Measurements from ENCODE around the gene CEND1.

Gene CEND1

DNA sequence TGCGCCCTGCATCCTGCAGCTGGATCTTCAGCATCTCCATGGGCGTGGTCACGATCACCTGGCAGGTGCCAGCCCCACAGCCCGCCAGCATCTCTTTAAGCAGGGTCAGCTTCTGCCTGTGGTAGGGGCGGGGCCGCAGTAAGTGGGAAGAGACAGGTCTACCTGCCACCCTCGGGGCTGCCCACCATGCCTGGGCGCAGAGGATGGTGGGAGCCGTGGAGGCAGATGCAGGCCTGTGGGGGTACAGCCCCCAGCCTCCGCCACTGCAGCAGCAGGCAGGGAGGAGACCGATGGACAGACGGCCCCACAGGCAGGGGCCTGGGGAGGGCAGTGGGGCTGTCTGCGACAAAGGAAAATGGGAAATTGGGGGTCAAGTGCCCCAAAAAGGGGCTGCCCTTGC lies 3.0 kb upstream of the CEND1 start:
- DNase-seq (no peak), ATAC-seq (ENCODE audit: insufficient read depth, low read depth) (no peak)
- Histone ChIP-seq H2AFZ (ENCODE audit: low read depth, low read length) (no peak overlapping the region), H3K79me2 (ENCODE audit: insufficient read depth, low read length) (peaks cover 20% of the 10 kb centered on the region), H3K36me3 (ENCODE audit: insufficient read depth, low read length) (peaks cover 29% of the 10 kb centered on the region), H3K4me1 (ENCODE audit: insufficient read depth, low read length) (peaks cover 31% of the 10 kb centered on the region), H3K4me2 (ENCODE audit: insufficient read depth, low read length) (no peak overlapping the region), H3K27ac (ENCODE audit: low read length) (no peak overlapping the region), H3K9ac (ENCODE audit: low read depth, low read length) (no peak overlapping the region), H3K9me3 (ENCODE audit: insufficient read depth, low read length, severe bottlenecking) (no peaks in the 10 kb centered on the region), H3K4me3 (ENCODE audit: low read depth in 1 of 2, low read length in 2 of 2) (no peak overlapping the region), H3K27me3 (ENCODE audit: insufficient read depth, low read length, poor library complexity) (no peaks in the 10 kb centered on the region), H4K20me1 (ENCODE audit: insufficient read depth, low read length) (peaks cover 39% of the 10 kb centered on the region)
- TF ChIP-seq EZH2 (IDR thresholded peaks at IDR 0.05; ENCODE audit: borderline replicate concordance, low read depth, low read length, severe bottlenecking): no peak
- TF ChIP-seq, protein P1, sequence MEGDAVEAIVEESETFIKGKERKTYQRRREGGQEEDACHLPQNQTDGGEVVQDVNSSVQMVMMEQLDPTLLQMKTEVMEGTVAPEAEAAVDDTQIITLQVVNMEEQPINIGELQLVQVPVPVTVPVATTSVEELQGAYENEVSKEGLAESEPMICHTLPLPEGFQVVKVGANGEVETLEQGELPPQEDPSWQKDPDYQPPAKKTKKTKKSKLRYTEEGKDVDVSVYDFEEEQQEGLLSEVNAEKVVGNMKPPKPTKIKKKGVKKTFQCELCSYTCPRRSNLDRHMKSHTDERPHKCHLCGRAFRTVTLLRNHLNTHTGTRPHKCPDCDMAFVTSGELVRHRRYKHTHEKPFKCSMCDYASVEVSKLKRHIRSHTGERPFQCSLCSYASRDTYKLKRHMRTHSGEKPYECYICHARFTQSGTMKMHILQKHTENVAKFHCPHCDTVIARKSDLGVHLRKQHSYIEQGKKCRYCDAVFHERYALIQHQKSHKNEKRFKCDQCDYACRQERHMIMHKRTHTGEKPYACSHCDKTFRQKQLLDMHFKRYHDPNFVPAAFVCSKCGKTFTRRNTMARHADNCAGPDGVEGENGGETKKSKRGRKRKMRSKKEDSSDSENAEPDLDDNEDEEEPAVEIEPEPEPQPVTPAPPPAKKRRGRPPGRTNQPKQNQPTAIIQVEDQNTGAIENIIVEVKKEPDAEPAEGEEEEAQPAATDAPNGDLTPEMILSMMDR (IDR thresholded peaks at IDR 0.05; ENCODE audit: borderline replicate concordance, extremely low read depth, low read length, poor library complexity, severe bottlenecking): no peak

DNA sequence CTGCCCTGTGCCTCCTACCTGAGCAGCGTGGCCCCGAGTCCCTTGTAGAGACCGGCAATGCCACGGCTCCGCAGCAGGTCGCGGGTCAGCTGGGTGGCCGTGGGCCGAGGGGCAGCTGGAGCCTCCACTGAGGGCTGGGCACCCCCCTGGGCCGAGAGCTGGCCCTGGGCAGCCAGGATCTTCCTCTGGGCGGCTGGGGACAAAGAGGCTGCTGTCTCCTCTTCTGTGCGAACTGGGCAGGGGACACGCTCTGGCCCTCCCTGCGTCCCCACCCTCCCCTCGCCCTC lies 2.6 kb upstream of the CEND1 start:
- no peak for ATAC-seq (ENCODE audit: insufficient read depth, low read depth)
- no peak for DNase-seq
- peaks cover 17% of the 10 kb centered on the region for H3K79me2 ChIP-seq (ENCODE audit: insufficient read depth, low read length)
- H3K9ac ChIP-seq (ENCODE audit: low read depth, low read length): no peak overlapping the region
- no peak overlapping the region for H2AFZ ChIP-seq (ENCODE audit: low read depth, low read length)
- no peaks in the 10 kb centered on the region for H3K27me3 ChIP-seq (ENCODE audit: insufficient read depth, low read length, poor library complexity)
- no peak overlapping the region for H3K27ac ChIP-seq (ENCODE audit: low read length)
- H3K4me3 ChIP-seq (ENCODE audit: low read depth in 1 of 2, low read length in 2 of 2): no peak overlapping the region
- no peak for TF ChIP-seq EZH2 (IDR thresholded peaks at IDR 0.05; ENCODE audit: borderline replicate concordance, low read depth, low read length, severe bottlenecking)
- TF ChIP-seq, protein P1 (IDR thresholded peaks at IDR 0.05; ENCODE audit: borderline replicate concordance, extremely low read depth, low read length, poor library complexity, severe bottlenecking): no peak
- H3K36me3 ChIP-seq (ENCODE audit: insufficient read depth, low read length): peaks cover 29% of the 10 kb centered on the region
- no peak overlapping the region for H3K4me2 ChIP-seq (ENCODE audit: insufficient read depth, low read length)
- H3K4me1 ChIP-seq (ENCODE audit: insufficient read depth, low read length): peaks cover 27% of the 10 kb centered on the region
- no peaks in the 10 kb centered on the region for H3K9me3 ChIP-seq (ENCODE audit: insufficient read depth, low read length, severe bottlenecking)
- H4K20me1 ChIP-seq (ENCODE audit: insufficient read depth, low read length): peaks cover 39% of the 10 kb centered on the region

- peaks cover 37% of the 10 kb centered on the region for H4K20me1 ChIP-seq (ENCODE audit: insufficient read depth, low read length)
- H3K27me3 ChIP-seq (ENCODE audit: insufficient read depth, low read length, poor library complexity): no peaks in the 10 kb centered on the region
- H3K4me3 ChIP-seq (ENCODE audit: low read depth in 1 of 2, low read length in 2 of 2): no peak overlapping the region
- H3K4me1 ChIP-seq (ENCODE audit: insufficient read depth, low read length): peaks cover 22% of the 10 kb centered on the region
- no peak overlapping the region for H3K9ac ChIP-seq (ENCODE audit: low read depth, low read length)
- H3K79me2 ChIP-seq (ENCODE audit: insufficient read depth, low read length): peaks cover 16% of the 10 kb centered on the region
- H3K27ac ChIP-seq (ENCODE audit: low read length): no peak overlapping the region
- DNase-seq (no peak), ATAC-seq (ENCODE audit: insufficient read depth, low read depth) (no peak)
- no peaks in the 10 kb centered on the region for H3K9me3 ChIP-seq (ENCODE audit: insufficient read depth, low read length, severe bottlenecking)
- H3K36me3 ChIP-seq (ENCODE audit: insufficient read depth, low read length): peaks cover 29% of the 10 kb centered on the region
- no peak overlapping the region for H2AFZ ChIP-seq (ENCODE audit: low read depth, low read length)
- TF ChIP-seq, protein P1 (IDR thresholded peaks at IDR 0.05; ENCODE audit: borderline replicate concordance, extremely low read depth, low read length, poor library complexity, severe bottlenecking): no peak
- TF ChIP-seq EZH2 (IDR thresholded peaks at IDR 0.05; ENCODE audit: borderline replicate concordance, low read depth, low read length, severe bottlenecking): no peak
- no peak overlapping the region for H3K4me2 ChIP-seq (ENCODE audit: insufficient read depth, low read length)
These were observed 2.0 kb upstream of the CEND1 start for GRCh38 chr11:791658-792534.

Measured in DND-41 (cell line).